Endothelial cell of umbilical vein (primary cell): ENCODE measurements around the gene TSR1. TPM values are rescaled to one million over a fixed set of nuclear protein-coding genes. Genes with fewer than 3 reads are reported as not detected.

ENCODE experiments used
- BruUV-seq: library from RNA; stranded (reverse); fragments of 400-500 nt; replicated peaks from 2 replicates; lab custom pipeline; 2021; lab: Mats Ljungman, UMichigan
- CTCF ChIA-PET: fragments of 300-600, 350-600 bp; sonication (Branson Sonifier 250); formaldehyde crosslinking; loops from one replicate; lab custom pipeline; 2021; ENCODE audit warnings: antibody characterized with exemption, inconsistent platforms; lab: Charles Lee
- POLR2A ChIA-PET: fragments of 300-600, 350-600 bp; sonication (Branson Sonifier 250); formaldehyde crosslinking; loops from one replicate; lab custom pipeline; 2021; ENCODE audit warnings: antibody characterized with exemption, inconsistent platforms; lab: Charles Lee
- DNase-seq: peaks from one replicate; pipeline ENCODE4 v3.0.0-alpha.2; 2011; ENCODE audit warnings: low read depth, low spot score
- FAIRE-seq: peaks from 2 replicates; lab custom pipeline; 2011; peaks lifted over from hg19 to GRCh38; lab: Jason Lieb, UNC
- H2AFZ ChIP-seq: 2 replicates; pipeline ENCODE4 v1.6.0; 2012; ENCODE audit warnings: low read depth, low read length, control low read depth, inconsistent platforms
- H3K27ac ChIP-seq: 2 replicates; pipeline ENCODE4 v1.5.1; 2011; ENCODE audit warnings: low read depth, mild to moderate bottlenecking, control low read depth, low read length, moderate library complexity; ENCODE audit not compliant: insufficient read depth
- H3K27me3 ChIP-seq, 2 experiments: 2 replicates each; pipeline versions ENCODE4 v1.6.0 to v1.6.1; 2011; ENCODE audit warnings: low read length in 2 of 2, mixed read lengths in 1 of 2; ENCODE audit not compliant: control insufficient read depth in 2 of 2, insufficient read depth in 2 of 2
- H3K36me3 ChIP-seq, 2 experiments: 2 replicates in 1 of 2; 3 replicates in 1 of 2; pipeline ENCODE4 v1.5.1; 2011; ENCODE audit warnings: low read length in 2 of 2, mild to moderate bottlenecking in 1 of 2, moderate library complexity in 1 of 2; ENCODE audit not compliant: control insufficient read depth in 2 of 2, insufficient read depth in 2 of 2; ENCODE audit errors: extremely low read depth in 1 of 2
- H3K4me1 ChIP-seq: 3 replicates; pipeline ENCODE4 v1.5.1; 2011; ENCODE audit warnings: mild to moderate bottlenecking, low read length; ENCODE audit not compliant: control insufficient read depth, insufficient read depth; ENCODE audit errors: extremely low read depth
- H3K4me2 ChIP-seq: 2 replicates; pipeline ENCODE4 v1.6.1; 2011; ENCODE audit warnings: low read length, control low read depth, mixed read lengths; ENCODE audit not compliant: insufficient read depth
- H3K4me3 ChIP-seq, 3 experiments: fragments of 200-600 bp in 1 of 3; sonication (generic), shearing (Covaris generic) in 1 of 3; replicated peaks in 1 of 3; 2 replicates each; pipeline ENCODE4 v1.5.1; 2011 to 2016; ENCODE audit warnings: control low read depth in 3 of 3, low read length in 3 of 3, mild to moderate bottlenecking in 2 of 3, inconsistent platforms in 1 of 3, low read depth in 1 of 3, moderate library complexity in 1 of 3; ENCODE audit not compliant: insufficient read depth in 1 of 3
- H3K79me2 ChIP-seq: 2 replicates; pipeline ENCODE4 v1.6.0; 2012; ENCODE audit warnings: low read length, inconsistent platforms; ENCODE audit not compliant: control insufficient read depth, insufficient read depth
- H3K9ac ChIP-seq: replicated peaks from 2 replicates; pipeline ENCODE3; 2011; ENCODE audit warnings: low read length, control low read depth; ENCODE audit not compliant: insufficient read depth; ENCODE audit errors: extremely low read depth
- H3K9me1 ChIP-seq: replicated peaks from 3 replicates; pipeline ENCODE4 v1.6.0; 2011; ENCODE audit warnings: mild to moderate bottlenecking, low read length; ENCODE audit not compliant: control insufficient read depth, insufficient read depth; ENCODE audit errors: extremely low read depth
- H3K9me3 ChIP-seq: replicated peaks from 2 replicates; pipeline ENCODE4 v1.5.1; 2012; ENCODE audit warnings: low read length, inconsistent platforms; ENCODE audit not compliant: control insufficient read depth, insufficient read depth
- H4K20me1 ChIP-seq: replicated peaks from 2 replicates; pipeline ENCODE3; 2011; ENCODE audit warnings: mild to moderate bottlenecking, low read length; ENCODE audit not compliant: control insufficient read depth, insufficient read depth; ENCODE audit errors: extremely low read depth
- GATA2 ChIP-seq: IDR thresholded peaks from 2 replicates; pipeline ENCODE4 v1.7.0; 2011; ENCODE audit warnings: low read depth, mild to moderate bottlenecking, moderate library complexity, mixed read lengths, low read length; ENCODE audit not compliant: insufficient read length, insufficient read depth
- JUN ChIP-seq: IDR thresholded peaks from 2 replicates; pipeline ENCODE4 v1.6.1; 2011; ENCODE audit warnings: borderline replicate concordance, low read depth; ENCODE audit not compliant: insufficient read length, insufficient read depth
- POLR2A ChIP-seq: IDR thresholded peaks from 2 replicates; pipeline ENCODE4 v1.6.1; 2012; ENCODE audit warnings: low read depth, mild to moderate bottlenecking, control low read depth, low read length
- POLR2AphosphoS5 ChIP-seq: IDR thresholded peaks from 2 replicates; pipeline ENCODE4 v1.6.1; 2012; ENCODE audit warnings: low read depth, mild to moderate bottlenecking, control low read depth, low read length, moderate library complexity; ENCODE audit not compliant: insufficient read depth
- dilution Hi-C: fragments of 300-500 bp; cut with MboI; formaldehyde crosslinking; loops from one replicate; pipeline ENCODE4 v1.15.0; 2019; ENCODE audit warnings: low sequenced_read_pairs; ENCODE audit not compliant: extremely low pct_ligation_motif_present
- intact Hi-C: fragments of 100-400 bp; cut with micrococcal nuclease; formaldehyde crosslinking; loops from one replicate; pipeline ENCODE4 v1.10.0; 2022
- polyA plus RNA-seq, 4 experiments: library from polyadenylated mRNA; depleted of rRNA in 3 of 4; stranded (reverse) in 3 of 4; unstranded in 1 of 4; fragments of >200 nt; gene quantifications; 2 replicates each; pipeline versions ENCODE4 v1.2.1 to v1.2.3, GENCODE V29; 2011 to 2012; ENCODE audit warnings: missing spikeins in 1 of 4
- total RNA-seq: library from RNA; stranded (reverse); gene quantifications from 2 replicates; pipeline ENCODE4 v1.2.3, GENCODE V29; 2021
- TF ChIP-seq, protein P1 (sequence below), 2 donors: IDR thresholded peaks; 1 replicate in 1 of 2; 2 replicates in 1 of 2; pipeline ENCODE4 v1.5.1; 2011; ENCODE audit warnings: low read length in 2 of 2, mild to moderate bottlenecking in 2 of 2, moderate library complexity in 2 of 2, control low read depth in 1 of 2, inconsistent platforms in 1 of 2, low read depth in 1 of 2; ENCODE audit not compliant: insufficient read depth in 1 of 2; ENCODE audit errors: extremely low read depth in 1 of 2
- TF ChIP-seq, protein P2 (sequence below): IDR thresholded peaks from 2 replicates; pipeline ENCODE4 v1.6.1; 2011; ENCODE audit not compliant: insufficient read depth, insufficient read length

TSR1 gene
- total and polyA plus RNA-seq, 2 donors (not counting 3 experiments of a cell fraction or from before 2014, with no cell fraction given) = 6.2 to 39.9 TPM

DNA sequence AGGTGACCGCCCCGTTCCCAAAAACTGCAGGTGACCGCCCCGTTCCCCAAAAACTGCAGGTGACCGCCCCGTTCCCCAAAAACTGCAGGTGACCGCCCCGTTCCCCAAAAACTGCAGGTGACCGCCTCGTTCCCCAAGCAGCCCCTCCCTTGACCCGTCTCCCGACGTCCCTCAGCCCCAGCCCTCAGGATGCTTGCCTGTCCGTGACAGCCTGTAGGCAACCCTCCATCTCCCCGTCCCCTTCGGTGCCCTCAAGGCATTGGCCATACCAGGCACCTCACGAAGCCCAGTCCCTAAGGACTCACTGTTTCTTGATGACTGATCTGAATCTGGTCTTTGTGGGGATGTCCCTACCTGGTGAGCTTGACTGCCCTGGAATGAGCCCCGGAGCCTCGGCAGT is 26.2 kb upstream of the TSR1 start:
- Histone ChIP-seq H3K9ac (no peak overlapping the region), H3K4me2 (no peak overlapping the region), H2AFZ (no peak overlapping the region), H3K36me3 (peaks cover 0 to 24% of the 10 kb centered on the region in 2 experiments), H3K4me1 (peaks cover 15% of the 10 kb centered on the region), H3K79me2 (no peaks in the 10 kb centered on the region), H3K4me3 (no peak overlapping the region), H3K27me3 (no peaks in the 10 kb centered on the region), H3K9me3 (no peaks in the 10 kb centered on the region), H3K27ac (no peak overlapping the region), H3K9me1 (no peaks in the 10 kb centered on the region), H4K20me1 (no peaks in the 10 kb centered on the region)
- TF ChIP-seq POLR2AphosphoS5 (no peak), JUN (no peak), POLR2A (no peak), GATA2 (no peak)
- TF ChIP-seq, protein P1, sequence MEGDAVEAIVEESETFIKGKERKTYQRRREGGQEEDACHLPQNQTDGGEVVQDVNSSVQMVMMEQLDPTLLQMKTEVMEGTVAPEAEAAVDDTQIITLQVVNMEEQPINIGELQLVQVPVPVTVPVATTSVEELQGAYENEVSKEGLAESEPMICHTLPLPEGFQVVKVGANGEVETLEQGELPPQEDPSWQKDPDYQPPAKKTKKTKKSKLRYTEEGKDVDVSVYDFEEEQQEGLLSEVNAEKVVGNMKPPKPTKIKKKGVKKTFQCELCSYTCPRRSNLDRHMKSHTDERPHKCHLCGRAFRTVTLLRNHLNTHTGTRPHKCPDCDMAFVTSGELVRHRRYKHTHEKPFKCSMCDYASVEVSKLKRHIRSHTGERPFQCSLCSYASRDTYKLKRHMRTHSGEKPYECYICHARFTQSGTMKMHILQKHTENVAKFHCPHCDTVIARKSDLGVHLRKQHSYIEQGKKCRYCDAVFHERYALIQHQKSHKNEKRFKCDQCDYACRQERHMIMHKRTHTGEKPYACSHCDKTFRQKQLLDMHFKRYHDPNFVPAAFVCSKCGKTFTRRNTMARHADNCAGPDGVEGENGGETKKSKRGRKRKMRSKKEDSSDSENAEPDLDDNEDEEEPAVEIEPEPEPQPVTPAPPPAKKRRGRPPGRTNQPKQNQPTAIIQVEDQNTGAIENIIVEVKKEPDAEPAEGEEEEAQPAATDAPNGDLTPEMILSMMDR (IDR thresholded peaks at IDR 0.05; ENCODE audit: extremely low read depth in 1 of 2, insufficient read depth in 1 of 2, low read depth in 1 of 2, low read length in 2 of 2) = no peak
- TF ChIP-seq, protein P2, sequence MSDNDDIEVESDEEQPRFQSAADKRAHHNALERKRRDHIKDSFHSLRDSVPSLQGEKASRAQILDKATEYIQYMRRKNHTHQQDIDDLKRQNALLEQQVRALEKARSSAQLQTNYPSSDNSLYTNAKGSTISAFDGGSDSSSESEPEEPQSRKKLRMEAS = no peak
- intact Hi-C loops (no loop called here), dilution Hi-C loops (no loop called here)
- ChIA-PET POLR2A (no interaction called here), CTCF (no interaction called here)
- no TSS peak for BruUV-seq
- FAIRE-seq = no peak
- DNase-seq = no peak
